LHCN-M2 (cell line): Measurements from ENCODE around the gene SCAMP1. TPM values are rescaled to one million over a fixed set of nuclear protein-coding genes. Genes with fewer than 3 reads are reported as not detected.

Experiments
- DNase-seq: peaks from one replicate; pipeline ENCODE4 v3.0.0-alpha.2; 2012; ENCODE audit warnings: low read depth
- total RNA-seq: library from RNA; depleted of rRNA; stranded (reverse); fragments of >200 nt; gene quantifications from 2 replicates; pipeline ENCODE4 v1.2.3, GENCODE V29; 2014

The SCAMP1 gene
- total RNA-seq, 1 experiment from 2014 or later, result 53.8 TPM

DNA sequence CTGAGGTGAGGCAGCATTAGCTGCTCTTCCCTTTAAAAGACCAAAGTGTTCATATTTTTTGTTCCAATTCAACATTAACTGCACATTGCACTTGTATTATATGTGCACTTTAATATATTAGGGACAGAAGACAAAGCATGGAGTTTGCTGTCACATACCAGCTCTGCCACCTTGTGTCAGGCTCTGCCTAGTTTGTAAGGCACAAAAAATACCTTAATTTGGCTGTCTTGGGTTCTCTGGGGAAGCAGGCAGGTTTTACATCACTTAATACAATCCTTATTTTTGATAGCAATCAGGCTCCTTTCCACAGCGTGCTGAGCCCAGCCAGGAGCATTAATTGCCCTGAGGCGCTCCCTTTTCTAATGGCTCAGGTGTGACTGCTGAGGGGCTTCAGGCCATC is 131.8 kb downstream of the SCAMP1 start:
- DNase-seq, result no peak

DNA sequence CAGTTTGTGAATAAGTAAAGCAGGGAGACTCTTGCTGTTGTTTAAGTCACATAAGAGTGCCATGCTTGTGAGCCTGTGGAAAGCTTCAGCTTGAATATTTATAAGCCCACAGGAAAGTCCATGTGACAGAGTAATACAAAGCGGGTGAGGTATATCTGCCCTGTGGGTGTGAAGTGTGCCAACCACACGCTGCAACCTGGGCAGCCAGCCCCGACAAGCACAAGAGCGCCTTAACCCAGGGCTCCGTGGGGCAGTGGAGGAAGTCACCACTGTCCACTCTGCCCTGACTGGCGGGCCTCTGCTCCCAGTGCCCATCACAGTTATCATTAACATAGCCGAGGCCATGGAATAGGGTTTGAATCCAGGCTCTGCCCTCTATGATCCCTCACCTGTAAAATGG is 132.2 kb downstream of the SCAMP1 start:
- no peak for DNase-seq

DNA sequence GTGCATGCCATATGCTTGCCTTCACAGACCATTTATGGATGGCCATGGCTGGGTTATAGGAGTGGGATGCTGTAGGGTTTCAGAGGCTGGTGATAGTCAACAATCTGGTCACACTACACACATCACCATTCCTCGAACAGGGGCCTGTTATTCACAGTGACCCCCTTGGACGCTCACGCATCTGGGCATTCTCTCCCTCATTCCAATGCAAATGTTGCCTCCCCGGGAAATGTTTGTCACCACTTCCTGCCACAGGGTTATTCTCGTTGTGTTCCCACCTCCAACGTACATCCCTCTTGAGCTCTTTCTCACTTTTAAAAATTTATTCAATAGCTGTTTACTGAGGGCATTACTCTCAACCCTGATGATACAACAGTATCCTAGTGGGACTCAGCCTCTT is 135.4 kb downstream of the SCAMP1 start:
- DNase-seq, result no peak

DNA sequence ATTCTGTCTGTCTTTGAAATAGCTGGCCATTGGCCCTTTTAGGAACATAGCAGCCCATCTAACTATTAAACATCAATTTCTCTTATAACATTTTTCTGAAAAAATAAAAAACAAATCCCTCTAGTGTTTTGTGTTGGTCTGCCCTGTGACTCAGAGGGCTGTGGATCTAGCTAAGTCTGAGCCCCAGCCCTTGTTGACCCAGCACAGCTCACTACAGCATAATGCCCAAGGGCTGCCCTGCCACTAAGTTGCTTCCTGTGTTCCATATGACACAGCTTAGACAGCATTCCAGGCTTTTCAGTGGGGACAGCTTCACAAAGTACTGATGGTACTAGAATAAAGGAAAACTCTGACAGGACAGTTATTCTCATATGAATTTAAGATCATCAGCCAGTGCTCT is 136.0 kb downstream of the SCAMP1 start:
- DNase-seq, result peak; percentile 64

DNA sequence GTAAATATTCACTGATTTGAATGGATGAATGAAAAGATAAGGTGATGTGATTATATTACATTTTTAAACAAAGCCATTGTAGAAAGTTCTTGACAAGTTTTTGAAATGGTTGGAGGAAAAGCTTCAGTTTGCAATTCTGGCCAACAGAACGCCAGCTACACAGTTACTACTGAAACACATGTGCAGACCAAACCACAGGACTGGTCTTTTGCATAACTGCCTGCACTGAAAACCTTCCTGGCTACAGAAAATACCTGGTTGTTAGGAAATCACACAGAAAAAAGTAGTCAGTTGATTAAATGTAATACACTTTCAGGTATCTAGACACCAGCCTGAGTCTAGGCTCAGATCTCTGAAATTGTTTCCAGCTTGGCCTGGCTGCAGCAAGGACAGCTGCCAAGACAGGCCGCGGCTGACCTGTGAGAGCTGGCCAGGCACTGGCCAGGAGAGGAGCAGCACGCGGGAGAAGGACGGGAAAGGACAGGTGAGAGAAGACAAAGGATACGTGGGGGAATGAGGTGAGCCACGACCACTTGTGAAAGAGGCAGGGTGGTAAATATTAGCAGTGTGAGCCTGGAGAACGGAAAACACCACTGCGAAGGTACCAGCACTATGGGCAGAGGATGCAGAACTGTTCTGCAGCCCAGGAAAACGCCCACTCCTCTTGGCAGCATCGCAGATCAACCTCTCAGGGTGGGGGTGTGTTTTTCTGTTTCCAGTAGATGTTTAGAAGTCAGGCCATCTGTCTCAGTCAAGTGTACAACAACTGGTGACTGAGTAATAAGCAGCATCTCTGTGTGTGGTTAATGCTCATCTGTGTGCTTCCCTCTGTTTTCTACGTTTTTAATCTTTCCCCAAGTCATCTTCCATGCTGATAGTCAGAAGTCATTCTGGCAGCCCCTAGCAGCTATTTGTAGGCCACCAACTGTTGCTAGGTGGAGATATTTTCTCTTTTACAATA is 137.4 kb downstream of the SCAMP1 start:
- DNase-seq, result peak; percentile 83

DNA sequence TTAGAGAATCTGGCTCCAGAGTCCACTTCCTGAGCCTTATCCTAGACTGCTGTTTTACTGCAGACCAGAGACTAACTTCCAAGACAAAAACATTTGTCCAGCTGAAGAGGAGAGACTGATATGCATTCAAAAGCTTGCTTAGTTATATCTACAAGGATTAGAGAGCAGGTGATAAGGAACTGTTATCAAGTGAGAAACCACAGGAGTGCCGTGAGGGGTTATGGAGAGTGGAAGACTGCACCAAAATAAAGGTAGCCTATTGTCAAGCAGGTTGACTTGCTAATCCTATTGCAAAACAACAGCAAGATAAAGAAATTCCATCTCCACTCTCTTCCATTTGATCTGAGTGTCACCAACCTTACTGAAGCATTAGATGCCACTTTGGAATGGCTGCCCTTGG is 139.1 kb downstream of the SCAMP1 start:
- DNase-seq, result no peak

DNA sequence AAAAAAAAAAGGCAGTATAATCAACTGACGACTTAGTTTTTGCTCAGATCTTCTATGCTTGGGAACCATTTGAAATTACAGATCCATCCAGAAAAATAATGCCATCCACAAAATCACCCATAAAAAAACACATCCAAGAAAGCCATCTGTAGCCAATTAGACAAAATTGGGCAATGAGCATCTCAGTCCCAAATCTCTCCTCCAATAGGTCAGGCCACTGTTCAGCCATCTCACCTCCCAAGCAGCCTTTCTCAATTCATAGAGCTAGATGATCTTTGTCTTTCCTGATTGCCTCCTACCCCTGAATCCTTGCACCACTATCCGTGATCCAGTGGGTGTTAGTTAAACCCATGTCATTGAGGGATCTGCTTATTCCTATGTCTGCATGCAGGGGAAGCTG is 139.6 kb downstream of the SCAMP1 start:
- no peak for DNase-seq

DNA sequence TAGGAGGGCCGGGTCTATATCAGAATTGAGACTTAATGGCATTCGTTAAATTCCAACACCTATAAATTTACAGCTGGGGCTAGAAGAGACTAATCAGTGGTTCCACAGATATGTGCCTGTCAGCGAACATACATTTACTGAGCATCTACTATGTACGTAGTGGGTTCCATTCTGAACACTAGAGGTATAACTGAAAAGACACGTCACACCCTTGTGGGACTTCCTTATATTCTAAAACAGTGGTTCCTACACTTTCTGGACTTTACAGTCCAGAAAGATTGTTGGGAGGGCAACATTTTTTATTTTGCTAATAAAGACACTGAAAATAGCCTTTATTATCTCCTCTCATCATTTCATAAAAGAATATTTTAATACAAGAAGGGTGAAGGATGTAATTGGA is 140.5 kb downstream of the SCAMP1 start:
- no peak for DNase-seq

DNA sequence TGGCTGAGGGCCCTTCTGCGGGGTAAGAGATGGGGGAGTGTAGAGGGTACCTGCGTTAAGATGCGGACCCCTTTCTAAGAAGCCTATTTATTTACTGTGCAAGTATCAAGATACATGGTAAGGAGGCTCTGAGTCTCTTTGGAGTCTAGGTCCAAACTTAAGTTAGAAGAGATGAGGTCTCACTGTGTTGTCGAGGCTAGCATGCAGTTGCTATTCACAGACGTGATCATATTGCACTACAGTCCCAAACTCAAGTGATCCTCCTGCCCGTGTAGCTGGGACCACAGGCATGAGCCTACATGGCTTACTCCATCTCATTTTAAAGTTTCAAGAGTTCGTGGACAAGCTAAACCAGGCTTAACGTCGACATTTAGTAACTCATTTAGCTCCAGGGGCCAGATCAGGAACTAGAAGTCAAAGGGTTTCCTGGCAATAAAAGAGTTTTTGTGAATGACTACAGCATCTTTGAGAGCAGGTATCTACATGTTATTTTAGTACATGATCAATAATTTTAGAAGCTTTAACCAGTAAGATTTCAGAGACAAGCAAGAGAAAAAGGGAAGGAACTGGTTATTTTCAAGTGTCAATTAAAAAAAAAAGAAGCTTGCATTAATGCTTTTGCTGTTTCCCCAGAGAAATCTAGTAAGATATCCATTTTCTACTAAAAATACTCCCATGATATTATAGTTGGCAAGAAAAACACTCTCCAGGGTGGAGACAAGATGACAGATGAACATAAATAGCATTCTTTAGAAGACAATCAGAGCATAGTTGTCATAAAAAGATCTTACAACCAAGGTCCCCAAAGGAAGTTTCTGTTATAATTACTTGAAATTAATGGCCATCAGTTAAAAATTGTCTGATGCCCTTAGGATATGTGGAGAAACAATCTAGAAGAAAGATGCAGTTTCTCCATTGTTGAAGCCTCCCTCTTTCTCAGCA is 141.3 kb downstream of the SCAMP1 start:
- DNase-seq, result no peak

DNA sequence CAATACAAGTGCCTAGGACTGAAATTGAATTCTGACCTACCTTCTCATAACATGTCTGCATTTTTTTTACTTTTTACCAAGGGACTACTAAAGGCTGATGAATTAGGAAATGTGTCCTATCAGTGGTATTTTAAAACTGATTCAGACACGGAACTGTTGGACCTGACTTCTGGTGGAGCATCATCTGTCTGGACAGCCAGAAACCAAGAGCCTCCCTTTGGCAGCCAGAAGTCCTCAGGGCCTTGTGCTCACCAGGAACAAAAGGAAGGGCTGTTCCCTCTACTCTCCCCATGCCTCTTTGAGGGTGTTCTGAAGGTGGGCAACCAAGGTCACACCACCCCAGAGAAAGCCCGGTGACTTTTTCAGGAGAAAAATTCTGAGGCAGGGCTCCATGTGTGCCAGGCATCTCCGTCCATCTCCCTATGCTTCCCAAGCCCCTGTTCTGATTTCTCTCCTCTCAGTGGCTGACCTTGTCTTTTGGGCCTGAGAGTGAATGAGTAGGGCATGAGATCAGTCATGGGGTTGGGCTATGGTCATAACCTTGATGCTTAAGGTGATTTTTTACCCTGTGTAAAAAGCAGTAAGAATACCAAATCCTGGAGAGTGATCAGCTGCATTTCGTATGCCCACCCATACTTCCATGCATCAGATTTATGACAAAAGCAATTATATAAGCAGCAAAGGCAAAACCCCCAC is 143.7 kb downstream of the SCAMP1 start:
- no peak for DNase-seq

DNA sequence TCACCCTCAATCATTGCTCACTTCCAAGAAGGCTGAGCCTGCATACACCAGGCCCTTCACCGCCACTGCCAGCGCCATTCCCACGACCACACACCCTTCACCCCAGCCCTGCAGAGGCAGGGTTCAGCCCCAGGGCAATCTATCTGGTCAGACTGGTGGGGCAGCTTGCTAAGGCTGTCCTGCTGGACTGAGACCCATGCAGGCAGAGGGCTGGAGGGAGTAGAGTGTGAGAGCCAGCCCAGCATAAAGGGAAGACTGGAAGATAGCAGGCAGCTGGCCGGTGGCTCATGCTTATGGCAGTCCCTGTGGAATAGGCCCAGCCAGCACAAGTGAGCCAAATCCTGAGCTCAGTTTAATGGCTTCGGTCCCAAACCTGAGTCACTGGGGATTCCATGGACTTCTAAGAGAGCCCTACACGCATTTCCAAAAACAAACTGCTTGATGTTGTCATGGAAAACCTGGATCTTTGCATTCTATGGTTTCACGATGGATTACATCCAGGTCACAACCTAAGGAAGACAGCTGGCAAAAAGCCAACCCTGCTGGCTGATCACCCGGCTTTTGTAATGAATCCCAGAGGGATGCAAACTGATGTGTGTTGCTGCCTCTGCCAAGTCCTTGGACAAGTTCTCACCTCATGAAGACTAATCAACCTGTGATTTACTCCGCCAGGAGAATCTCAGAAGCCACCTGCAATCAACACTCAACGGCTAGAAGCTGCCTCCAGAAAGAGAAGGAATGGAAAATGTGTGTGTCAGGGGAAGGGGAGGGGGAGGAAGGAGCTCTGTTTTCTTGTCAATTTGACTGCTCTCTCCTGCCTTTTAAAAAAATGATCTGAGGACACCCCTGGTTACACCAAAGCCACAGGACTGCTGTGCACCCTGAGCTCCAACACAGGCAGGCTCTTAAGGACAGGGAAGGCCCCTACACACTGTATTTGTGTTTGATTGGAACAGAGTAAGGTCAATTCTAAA is 144.6 kb downstream of the SCAMP1 start:
- peak; percentile 99 for DNase-seq

DNA sequence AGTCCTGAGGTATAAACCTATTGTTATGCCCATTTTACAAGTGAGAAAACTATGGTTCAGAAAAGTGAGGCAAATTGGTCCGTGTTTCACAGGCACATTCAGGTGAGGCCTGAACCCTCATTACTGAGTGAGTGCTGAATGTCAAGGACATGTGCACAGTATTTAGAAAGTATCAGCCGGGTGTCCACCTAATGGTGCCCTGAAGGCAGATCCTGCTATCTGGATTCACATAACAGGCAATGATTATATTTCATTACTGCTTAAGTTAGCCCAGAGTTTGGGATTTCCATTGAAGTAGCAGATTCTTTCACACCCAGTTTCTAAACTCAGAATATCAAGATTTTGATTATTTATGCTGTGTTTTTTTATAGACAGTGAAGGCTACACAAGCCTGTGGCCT is 145.4 kb downstream of the SCAMP1 start:
- DNase-seq, result no peak

DNA sequence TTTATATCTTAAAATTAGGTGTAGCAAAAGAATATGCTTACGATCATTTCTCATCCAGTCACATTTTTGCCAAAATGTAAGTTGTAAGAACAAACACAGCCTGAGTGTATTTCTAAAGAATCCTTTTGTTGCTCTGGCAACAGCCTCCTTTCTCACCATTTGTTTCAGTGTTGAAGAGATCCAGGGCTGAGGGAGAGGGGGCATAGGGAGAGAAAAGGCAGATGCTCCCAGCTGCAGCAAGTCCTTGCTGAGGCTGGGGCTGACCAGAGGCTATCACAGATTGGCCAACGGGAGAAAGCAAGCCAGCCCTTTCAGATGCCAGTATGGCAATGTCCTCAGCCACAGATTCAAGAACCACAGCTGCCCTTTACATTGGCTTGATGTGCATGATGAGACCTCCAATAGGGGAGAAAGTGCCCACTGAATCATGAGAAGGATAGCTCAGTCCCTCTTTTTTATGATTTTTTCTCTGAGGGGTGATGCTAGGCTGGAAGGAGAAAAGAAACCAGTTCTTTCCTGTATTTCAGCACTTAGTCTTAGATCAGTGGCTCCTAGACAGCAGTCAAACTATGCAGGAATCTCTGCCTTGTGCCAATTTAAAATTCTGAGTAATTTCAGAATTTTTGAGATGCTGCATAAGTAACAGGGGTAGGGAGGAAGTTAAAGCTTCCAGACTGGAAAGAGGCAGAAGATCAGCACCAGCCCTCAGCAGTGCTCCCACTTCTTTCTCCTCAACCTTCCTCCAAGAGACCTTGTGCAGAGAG is 146.0 kb downstream of the SCAMP1 start:
- no peak for DNase-seq

DNA sequence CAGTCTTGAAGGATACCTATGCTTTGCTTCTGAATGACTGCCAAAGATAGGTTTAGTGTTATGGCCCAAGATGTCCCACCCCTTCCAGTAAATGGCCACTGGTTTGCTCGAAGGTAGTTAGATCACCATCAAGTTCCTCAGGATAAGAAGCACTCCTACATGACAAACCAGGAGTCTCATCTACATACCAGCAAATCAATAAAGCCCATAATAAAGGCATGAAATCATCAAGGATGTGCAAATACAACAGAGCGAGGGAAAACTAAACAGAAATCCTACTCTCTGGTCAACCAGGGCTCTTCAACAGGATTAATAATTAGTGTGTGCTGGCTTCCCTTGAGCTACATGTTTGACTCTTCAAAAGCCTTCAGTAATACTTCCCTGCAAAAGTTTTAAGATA is 147.1 kb downstream of the SCAMP1 start:
- DNase-seq, result no peak

DNA sequence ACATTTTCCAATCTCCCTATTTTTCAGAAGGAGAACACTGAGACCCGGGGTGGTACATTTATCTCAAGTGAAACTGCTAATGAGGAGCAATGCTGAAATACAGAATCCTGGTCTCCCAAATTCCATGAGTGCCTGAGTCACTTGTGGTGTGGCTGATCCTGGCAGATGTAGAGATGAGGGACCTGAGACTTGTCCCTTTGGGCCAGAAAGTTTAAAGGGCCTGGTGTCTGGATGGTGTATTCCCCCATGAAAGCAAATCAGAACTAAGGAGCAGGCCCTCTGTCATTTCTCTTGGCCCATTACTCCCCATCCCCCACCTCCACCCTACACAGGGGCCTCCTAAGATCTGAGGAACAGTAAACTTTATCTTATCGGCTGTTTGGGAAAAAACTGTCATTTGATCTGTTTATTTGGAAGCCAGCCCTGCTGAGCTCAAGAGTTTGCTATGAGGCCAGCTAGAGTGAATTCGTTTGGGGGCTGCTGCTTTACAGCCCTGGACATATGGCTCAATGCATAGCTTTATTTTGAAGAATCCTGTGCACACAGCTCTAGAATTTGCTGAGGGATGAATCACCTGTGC is 147.9 kb downstream of the SCAMP1 start:
- DNase-seq, result peak; percentile 68

DNA sequence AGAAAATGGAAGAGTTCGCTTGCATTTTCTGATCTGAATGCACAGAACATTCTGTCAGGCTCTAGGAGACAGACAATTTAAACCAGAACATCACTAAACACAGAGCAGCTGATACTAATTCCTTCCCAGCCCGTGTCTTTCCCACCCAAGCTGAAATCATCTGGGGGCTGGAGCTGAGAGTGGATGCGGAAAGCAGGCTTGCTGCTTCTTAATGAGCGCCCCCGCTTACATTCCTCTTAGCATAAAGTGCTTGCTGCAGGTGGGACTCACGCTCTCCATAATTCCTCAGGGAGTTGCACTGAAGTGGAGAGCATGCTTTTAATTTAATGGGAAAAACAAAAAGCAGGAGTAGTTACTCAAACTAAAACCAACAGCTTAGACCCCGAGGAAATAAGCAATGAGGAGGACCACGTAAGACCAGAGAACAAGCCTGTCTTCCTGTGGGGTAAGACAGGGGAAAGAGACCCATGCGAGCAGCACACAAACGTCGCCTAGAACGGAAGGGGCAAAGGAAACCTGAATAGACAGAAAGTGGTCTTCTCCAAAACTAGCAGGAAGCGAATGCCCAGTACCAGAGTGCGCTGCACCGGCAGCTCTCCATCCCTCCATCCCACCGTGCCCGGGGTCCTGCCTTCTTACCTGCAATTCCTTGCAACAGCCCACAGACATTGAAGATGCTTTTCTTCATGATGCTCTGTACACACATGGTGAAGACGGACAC is 148.9 kb downstream of the SCAMP1 start:
- DNase-seq, result no peak

DNA sequence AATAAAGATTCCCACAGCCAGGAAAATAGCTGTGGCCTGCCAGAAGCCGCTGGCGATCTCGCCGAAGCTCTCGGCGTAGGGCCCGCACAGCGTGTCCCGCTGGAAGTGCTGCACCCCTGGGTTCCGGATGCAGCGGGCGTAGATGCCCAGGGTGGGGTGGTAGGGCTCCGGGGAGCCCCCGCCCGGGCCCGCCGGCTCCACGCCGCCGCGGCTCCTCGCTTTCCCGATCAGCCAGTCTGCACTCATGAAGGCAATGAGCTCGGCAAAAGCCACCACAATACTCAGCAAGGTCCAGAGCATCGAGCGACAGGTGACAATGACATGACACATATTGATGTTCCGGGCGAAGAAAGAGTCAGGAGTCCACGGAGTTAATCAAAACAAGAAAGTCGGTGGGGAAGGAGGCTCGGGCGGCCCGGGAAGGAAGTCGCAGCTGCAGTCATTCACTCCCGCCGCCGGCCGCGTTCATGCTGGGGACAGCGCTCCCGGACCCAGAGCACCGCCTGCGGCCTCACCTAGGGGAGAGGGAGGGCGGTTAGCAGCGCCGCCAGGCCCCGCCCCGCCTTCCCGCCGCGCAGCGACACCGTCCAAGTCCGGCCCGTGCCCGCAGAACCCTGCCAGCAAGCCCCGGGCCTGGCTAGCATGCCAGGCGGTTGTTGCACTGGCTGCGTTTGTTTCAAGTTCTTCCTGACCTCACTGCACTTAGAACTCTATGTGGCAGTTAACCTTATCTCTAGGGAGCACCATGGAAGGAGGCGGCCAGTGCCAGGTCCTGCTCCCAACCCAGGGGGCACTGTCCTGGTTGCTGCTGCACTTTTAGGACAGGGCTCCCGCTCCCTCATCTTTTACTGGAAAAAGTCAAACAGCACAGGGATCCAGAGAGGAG is 149.7 kb downstream of the SCAMP1 start:
- peak; percentile 64 for DNase-seq
